WI38 (cell line): ENCODE data around the gene WASL.

Experiments used
- H3K4me3 ChIP-seq: 2 replicates; pipeline ENCODE4 v1.5.1; 2011; ENCODE audit warnings: low read depth, mild to moderate bottlenecking, control low read depth, low read length
- CTCF ChIP-seq: IDR thresholded peaks from 2 replicates; pipeline ENCODE4 v1.5.1; 2012; ENCODE audit warnings: low read depth, mild to moderate bottlenecking, control low read depth, low read length

Gene WASL

GRCh38 chr7:123774496-123774895 lies 25.7 kb upstream of the WASL start:
- no peak for TF ChIP-seq CTCF

GRCh38 chr7:123773481-123773880 lies 24.7 kb upstream of the WASL start:
- H3K4me3 ChIP-seq, result no peak overlapping the region
- no peak for TF ChIP-seq CTCF

More at GRCh38 chr7:123774496-123774895, 25.7 kb upstream of the WASL start:
- no peak overlapping the region for H3K4me3 ChIP-seq

- TF ChIP-seq CTCF, result no peak
- H3K4me3 ChIP-seq, result no peak overlapping the region
These were observed 23.8 kb upstream of the WASL start for GRCh38 chr7:123772652-123773051.

GRCh38 chr7:123771846-123772245 lies 23.0 kb upstream of the WASL start:
- no peak for TF ChIP-seq CTCF
- H3K4me3 ChIP-seq, result no peak overlapping the region

GRCh38 chr7:123771256-123771655 lies 22.5 kb upstream of the WASL start:
- H3K4me3 ChIP-seq, result no peak overlapping the region
- no peak for TF ChIP-seq CTCF

- no peak overlapping the region for H3K4me3 ChIP-seq
- no peak for TF ChIP-seq CTCF
These were observed 21.6 kb upstream of the WASL start for GRCh38 chr7:123770378-123770777.

GRCh38 chr7:123769371-123769770 lies 20.6 kb upstream of the WASL start:
- no peak for TF ChIP-seq CTCF
- no peak overlapping the region for H3K4me3 ChIP-seq
